Activated gamma-delta T cell treated with Interleukin-2 at 50 U/mL for 16 hours (primary cell): Measurements from ENCODE around the gene DHRS1.

Source experiments
- DNase-seq: peaks from one replicate; pipeline ENCODE4 v3.0.0-alpha.2; 2020

The DHRS1 gene

DNA sequence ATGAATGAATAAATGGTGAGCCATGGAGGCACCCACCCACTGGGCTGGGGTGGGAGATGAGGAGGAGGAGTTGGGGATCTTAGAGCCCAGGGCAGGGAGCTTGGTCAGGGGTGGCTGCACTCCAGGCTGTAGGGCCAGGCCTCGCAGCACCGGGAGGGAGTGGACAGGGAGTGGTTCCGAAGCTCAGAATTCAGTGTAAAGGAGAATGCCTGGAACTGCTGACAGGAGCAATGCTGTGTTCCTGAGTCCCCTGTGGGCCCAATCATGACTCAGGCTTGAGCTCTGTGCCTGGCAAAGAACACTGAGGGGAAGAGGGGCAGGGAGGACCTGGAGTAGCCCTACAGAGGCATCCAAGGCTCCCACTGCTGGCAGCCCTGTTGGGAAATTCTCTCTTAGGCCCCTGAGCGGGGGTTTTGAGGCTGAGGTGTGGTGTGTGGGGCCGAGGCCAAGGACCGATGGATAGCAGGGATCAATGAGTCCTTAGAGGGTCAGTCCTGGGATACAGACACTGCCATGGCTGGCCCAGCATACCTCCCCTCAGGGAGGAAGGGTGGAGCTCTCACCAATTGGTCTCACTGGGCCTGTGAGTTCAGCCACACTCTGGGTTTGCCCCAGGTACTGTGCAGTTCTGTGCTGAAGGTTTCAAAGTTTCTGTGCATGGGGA lies 18.7 kb downstream of the DHRS1 start:
- no peak for DNase-seq

DNA sequence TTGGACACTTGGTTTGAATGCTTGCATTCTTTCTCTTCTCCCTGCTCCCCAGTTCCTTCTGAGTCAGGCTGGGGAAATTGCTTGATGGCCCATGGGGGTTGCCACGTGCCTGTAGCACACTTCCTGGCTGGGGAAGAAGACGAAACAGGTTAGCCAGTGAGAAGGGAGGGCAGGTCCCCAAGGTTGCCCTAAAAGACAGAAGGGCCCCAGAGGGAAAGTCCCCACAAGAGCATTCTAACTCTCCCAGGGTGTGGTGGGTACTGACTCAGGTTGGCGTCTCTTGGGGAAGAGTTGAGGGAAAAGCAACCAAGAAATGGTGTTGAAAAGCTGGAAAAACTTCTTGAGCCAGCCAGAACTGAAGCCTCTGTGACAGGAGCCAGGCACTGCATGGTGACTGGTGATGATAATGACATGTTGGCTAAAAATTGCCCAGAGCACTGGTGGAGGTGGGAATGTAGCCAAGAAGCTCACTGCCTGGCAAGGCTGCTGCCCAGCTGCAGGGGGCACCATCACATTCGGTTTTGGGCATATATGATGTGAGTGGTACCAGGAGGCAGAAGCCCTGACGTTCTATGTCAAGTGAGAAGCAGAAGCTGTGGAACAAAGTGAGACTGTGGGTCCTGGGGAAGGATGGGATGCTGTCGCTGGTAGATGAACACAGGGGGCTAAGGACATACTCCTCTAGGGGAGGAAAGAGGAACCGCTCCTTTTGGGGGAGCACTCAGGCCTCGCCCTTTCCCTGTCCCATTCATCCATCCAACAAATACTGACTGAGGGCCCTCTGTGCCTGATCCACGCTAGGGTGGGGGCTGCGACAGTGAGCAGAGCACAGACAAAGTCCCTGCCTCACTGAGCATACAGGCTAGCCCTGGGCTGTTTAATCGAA lies 20.0 kb downstream of the DHRS1 start:
- DNase-seq = no peak

DNA sequence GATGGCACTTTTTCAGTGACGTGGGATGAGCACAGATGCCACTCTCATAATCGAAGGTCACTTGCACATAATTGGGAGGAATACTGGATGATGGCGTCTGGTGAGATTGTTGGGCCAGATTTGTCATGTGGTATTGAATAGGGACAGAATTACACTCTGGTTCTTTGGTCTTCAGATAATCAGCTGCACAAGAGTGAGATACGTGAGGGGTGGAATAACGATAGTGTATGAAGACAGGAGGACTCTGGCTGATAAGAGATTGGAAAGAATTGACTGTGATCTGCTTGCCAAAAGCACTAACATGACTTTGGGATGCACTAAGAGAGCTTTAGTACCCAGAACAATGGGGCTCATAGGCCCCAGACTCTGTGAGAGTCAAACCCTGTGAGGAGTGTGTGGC lies 21.2 kb downstream of the DHRS1 start:
- no peak for DNase-seq

DNA sequence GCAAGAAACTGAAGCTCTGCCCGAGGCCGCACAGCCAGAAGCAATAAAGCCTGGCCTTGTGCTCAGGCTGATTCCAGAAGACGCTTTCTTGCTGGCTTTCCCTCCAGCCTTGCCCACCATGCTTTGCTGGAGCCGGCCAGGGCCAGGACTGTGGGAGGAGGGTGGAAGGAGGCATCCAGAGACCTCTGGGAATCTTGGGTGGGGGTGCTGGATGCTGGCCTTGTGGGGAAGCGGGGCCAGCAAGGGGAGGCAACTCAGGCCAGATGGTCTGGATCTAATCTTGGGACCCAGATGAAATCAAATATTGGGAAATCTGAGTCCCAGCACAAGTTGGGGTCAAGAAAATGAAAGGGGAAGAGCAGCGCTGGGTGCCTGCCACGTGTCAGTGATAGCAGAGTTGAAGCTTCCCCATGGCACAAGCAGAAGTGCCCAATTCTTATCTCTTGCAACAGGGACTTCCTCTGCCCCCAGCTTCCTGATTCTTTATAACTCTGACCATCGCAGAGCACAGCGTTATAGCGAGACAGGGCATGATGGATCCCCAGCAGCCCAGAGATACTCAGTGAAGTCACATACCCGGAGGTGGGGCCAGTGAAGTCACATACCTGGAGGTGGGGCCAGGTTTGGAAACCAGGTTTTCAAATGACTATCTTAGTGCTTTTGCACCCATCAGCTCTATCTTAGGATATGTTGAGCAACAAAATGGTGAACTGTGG lies 21.8 kb downstream of the DHRS1 start:
- no peak for DNase-seq

DNA sequence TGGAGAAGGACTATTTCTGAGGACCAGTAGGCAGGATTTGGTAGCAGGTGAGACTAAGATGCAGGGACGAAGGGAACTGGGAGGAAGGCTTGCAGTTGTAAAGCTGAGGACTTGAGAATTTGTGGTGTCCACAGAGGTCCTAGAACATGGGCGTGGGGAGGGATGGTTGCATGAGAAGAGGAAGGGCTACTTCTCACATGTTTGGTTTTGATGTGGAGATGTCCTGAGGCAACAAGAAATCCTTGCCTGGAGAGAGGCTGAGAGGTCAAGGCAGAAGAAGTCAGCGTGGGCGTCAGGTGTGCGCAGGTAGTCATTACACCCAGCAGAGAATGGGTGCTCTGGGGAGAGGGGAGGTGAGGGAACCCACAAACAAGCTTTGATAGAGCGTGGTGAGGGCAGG lies 22.5 kb downstream of the DHRS1 start:
- DNase-seq = no peak

DNA sequence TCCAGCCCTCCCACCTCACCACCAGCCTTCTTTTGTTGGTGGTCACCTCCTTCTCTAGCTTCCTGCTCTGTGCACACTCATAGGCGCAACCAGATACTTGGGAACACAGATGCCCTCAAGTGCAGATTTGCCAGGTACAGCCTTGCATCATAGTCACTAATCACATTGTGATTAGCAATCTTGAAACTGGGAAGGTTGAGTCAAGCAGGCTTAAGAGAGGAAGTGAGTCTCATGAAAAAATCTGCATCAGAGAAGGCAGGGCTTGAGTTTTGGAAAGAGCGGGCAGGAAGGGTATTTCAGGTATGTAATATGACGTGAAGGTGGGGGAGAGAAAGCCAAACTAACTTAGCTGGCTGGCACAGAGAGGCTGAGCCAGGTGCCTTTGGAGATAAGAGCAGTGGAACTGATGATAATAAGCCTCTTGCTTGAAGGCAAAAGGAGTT lies 25.5 kb downstream of the DHRS1 start:
- no peak for DNase-seq

DNA sequence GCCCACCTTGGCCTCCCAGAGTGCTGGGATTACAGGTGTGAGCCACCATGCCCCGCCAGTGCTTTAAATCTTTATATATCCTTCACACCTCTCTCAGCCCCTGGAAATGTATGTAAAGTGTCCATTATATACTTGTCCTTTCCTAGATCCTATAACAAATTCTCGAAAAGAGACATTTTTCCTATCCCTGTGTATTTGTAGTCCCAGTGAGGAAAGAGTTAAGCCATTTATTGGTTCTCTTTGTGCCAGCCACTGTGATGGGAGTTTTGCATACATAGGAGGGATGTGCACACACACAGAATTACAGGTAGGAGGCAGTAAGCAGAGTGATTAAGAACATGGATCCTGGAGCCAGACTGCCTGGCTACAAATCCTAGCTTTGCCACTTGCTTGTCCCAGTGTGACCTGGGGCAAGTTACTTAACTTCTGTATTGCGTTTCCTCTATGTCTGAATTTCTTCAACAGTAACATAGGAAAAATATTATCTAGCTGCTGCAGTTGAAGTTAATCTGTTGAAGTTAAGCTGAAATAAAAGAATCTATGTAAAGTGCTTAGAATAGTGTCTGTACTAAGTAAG lies 26.1 kb downstream of the DHRS1 start:
- no peak for DNase-seq

DNA sequence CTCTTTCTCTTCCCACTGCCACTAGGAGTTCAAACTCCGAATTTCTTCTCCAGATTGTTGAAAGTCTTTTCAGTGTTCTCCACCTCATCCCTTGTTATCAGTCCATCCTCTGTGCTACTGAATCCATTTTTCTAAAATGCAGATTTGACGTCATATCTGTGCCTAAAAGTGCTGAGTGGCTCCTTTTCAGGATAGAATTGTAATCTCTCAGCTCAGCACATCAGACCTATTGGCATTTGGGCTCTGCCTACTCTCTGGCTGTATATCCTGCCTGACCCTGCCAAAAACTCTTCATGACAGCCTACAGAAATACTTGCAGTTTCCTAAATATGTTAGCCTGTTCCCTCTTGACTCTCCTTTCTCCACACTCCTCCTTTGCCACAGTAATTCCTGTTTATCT lies 27.1 kb downstream of the DHRS1 start:
- DNase-seq = no peak

DNA sequence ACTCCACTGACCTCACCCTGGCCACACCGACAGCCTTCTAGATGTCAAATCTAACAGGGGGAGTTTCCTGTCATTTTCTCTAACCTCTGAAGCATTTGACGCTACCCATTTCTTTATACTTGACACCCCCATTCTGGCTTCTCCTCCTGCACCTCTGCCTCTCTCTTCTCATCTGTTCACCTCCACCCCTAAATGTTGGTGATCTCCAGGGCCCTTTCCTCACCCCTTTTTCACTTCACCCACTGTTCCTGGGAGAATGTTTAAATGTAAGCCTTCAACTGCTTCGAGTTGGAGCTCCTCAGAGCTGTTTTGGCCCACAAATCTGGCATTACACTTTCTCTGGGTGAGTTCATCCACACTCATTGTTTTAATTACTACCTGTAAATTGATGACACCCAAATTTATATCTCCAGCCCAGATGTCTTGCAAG lies 27.7 kb downstream of the DHRS1 start:
- no peak for DNase-seq

DNA sequence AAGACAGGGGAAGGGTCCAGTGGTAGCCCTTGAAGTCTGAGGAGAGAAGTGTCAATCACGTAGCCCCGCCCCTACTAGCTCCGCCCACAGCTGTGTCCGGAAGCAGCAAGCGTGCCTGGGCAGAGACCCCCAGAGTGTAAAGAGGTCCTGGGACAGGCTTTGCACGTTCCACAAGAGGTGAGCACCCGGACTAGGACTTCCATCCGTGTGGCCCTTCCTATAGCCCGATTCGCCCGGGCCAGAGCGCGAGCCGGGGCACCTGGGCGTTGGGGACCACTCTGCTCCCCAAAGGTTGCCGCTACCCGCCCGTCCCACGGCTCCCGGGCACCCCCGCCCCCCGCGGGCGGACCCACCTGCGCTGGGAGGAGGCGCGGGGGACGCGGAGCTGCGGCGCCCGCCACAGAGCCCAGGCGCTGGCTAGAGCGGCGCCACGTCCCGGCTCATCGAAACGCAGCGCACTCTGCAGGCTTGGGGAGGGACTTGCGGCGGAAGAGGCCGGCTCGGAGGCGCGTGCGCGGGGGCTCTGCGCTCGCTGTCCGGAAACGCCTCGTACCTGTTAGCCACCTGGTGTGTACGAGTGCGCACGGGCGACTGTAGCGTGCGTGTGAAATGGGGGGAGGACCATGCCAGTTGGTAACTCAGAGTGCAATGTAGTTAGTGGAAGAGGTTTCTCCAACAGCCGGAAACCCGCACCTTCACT lies 28.3 kb downstream of the DHRS1 start, which contains the start of gene RABGGTA:
RABGGTA (minus strand) TSS at position 464 of the 700 bp plus-strand sequence. CDS start 482 bp downstream, outside the sequence.
- peak; percentile 90 for DNase-seq

DNA sequence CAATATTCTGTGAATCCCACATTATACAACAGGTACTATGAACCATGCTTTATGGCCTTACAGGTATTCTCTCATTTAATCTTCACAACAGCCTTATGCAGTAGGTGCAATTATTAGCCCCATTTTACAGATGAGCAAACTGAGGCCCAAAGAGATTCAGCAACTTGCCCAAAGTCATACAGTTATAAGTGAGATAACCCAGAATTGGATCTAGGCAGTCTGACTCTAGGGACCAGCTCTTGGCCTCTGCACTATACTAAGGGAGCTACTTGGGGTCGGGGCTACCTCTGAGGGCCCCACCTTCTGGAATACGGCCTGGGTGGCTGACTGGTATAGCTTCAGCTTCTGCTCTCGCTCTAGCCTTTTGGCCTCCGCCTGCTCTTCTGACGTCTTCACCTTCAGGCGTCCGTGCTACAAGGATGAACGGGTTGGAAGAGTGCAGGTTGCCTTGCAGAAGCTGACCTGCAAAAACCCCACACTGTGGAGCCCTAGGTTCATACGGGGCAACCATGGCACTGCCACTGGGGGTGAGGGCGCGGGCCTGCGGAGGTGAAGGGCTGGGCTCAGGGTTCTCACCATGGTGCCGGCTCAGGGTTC lies 28.9 kb downstream of the DHRS1 start:
- no peak for DNase-seq

DNA sequence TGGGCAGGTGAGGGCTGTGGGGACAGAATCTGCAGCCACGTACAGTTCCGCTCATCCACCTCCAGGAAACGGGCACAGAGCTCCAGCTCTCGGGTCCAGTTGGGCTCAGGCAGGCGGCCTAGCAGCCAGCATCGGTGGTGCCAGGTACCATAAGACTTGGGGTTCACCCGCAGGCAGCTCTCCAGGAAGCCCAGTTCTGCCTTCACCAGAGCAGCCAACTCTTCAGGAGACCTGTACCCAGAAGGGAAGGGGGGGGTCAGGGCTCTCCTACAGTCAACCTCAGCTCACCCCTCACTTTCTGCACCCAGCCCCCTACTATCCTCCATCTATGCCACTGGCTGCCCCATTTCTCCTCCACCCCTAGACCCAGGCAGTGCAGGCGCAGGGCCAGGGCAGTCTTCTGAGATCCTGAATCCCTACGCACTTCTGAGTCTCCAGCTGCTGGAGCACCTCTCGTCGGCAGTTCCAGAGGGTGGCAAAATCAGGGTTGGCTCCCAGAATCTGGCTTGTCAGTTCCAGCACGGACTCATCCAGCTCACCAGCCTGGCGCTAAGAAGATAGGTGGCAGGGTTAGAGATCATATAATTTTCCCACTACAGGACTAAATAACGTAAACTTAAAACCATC lies 29.6 kb downstream of the DHRS1 start:
- DNase-seq = no peak

DNA sequence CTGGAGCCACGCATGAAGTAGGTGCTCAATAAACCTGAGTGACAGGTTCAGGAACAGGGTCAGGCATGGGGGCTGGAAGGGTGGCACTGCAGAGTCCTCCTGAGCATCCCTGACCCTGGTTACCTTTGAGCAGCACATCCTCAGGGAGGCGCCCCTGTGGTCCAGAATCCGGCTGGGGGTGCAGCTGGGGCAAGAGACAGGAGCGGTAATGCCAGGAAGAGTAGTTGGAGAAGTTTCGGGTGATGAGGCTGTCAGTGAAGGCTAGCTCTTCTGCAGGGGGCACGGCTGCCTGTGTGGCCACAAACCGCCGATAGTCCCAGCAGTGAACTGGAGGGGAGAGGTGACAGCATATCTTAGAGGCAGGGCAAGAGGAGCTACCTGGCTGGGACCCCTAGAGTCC lies 30.2 kb downstream of the DHRS1 start:
- no peak for DNase-seq

DNA sequence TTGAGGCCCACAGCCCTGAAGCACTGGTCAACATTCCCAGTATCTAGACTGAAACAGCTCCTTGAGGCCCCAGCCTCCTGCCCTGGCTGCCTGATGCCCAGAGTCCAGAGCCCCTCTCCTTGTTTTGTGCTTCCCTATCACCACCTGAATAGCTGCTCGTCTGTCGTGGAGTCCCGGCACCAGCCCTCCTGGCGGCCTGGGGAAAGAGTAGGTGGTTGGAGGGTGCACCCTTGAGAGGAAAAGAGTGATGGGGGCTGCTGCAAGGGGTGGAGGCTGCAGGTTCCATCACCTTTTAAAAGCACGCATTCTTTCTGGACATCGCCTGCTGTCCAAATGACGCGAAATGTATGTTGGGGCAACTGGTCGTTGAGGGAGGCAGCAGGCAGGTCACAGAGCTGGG lies 31.4 kb downstream of the DHRS1 start:
- DNase-seq = no peak

DNA sequence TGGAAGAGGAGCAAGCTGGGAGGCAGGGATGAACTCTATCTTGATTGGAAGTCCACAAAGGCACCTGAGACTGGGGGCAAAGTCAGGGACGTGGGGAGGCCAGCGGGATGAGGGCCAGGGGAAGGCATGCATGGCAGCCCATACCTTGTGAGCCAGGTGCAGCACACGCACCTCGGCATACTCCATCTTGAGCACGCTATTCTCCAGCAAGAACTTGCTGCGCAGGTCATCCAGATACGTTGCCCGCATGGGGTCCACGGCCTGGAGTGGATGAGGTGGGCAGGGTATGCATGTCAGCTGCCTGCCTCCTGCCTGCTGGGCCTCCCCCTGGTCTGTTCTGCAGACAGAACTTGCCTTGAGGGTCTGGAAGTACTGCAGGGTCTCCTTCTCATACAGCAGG lies 32.1 kb downstream of the DHRS1 start:
- no peak for DNase-seq

DNA sequence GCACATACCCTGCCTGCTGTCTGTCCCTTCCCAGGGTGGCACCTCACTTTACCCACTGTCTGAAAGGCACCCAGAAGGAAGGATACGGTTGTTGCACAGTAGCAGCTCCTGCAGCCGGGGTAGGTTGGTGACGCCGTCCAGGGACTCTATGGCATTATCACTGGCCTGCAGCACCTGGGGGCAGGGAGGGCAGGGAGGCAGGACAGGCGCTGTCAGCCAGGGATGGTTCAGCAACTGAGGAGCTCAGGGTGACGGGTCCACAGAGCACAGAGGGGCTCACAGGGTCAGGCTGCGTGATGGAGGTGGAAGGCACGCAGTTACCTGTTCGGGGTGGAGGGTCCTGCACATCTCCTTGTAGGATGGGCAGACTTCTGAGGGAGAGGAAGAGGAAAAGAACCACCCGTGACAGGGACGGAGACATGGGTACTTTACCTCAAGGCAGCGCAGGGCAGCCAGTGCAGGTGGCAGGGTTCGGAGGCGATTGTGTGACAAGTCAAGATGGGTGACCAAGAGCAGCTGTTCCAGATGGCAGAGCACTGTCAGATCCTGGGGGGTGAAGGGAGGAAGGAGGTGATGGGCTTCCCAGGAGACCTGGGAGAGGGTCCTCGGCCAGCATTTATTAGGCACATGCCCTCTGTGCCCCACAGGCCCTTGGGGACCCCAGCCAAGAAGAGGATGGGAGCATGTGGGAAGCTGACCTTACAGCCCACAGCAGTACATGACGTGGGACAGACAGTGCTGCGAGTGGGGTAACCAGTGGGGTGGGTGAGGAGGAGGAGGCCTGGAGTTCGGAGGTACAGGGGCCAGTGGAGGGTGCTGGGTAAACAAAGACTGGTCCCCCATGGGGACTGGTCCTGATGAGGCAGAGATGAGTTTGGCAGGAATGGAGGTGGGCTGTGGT lies 33.0 kb downstream of the DHRS1 start:
- no peak for DNase-seq

DNA sequence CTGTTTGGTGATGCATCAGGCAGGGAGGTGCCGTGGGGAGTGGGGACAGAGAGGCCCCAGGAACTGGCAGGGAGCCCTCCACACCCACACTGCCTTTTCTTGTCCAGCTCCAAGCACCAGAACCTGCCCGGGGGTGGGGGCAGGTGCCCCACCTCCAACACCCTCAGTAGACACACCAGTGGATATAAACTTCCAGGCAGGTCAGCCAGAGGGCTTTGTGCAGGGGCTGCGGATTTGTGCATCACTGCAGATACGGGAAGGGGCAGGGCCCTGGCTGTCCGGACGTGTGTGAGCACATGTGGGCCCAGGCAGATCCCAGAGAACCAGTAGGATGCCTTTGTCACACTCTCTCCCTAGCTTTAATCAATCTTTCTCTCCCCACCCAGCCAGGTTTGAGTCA lies 35.3 kb downstream of the DHRS1 start:
- no peak for DNase-seq

DNA sequence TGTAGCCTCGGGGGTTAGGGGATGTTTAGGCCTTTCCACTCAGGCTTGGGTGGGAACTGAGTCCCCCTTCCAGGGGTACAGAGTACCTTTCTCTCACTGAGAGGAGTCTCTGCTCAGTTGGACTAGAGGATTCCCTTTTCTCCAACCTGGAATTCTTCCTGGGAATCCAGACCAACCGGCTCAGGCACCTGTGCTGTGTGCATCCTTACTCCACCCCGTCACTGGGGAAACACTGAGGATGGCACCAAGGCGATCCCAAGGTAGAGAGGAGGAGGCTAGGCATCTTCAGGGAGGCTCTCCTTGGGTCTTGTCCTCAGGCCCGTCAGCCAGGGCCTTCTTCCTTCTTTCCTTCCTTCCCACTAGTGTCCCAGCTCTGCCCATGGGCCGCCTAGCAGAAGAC lies 35.7 kb downstream of the DHRS1 start:
- DNase-seq = no peak

DNA sequence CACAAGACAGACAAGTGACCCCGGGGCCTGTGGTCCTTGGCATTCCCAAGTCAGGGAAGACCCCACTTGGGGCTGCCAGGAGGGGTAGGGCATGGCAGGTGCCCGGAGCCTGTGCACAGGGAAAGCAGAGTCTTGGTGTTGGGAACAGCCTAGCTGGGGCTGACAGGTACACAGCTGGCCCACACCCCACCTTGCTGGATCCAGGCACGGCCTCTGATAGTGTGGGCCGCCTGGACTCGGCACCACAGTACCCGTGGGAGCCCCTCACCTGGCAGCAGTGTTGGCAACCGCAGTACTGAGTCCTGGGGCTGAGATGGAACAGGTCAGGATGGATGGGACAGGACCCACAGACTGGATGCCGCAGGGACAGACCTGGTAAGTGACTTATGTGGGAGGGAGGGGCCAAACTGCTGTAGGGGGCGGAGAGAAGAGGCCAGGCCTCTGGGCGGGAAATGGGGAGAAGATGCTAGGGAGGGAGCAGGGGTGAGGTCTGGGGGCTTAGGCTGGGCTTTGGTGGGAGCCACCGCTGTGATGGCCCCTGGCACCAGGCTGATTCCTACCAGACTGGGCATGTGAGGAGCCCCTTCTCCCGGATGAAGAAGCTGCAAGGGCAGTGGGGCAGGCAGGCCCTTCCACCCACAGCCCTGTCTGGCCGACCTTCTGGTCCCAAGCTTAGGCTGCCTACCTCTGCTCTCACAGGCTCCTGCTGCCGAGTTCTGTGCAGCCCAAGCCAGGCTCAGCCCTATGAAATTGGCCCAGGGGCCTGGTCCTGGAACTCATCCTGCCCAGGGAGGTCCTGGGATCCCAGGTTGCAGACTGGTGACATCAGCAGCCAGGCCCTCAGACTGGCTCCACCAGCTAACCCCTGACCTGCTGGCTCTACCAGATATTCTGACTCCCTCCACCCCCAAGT lies 36.5 kb downstream of the DHRS1 start, which contains the start of gene TGM1:
TGM1 (minus strand) TSS at position 357 of the 913 bp plus-strand sequence. CDS start 825 bp downstream, outside the sequence.
- no peak for DNase-seq
